Measurements from ENCODE around the gene PHF21B.

PHF21B gene

GRCh38 chr22:44845191-44845590 is 164.6 kb downstream of the PHF21B start:
- Mint-ChIP-seq H3K27ac (no peak overlapping the region), H3K4me3 (no peak overlapping the region), H3K27me3 (peaks cover 2% of the 10 kb centered on the region), H3K4me1 (ENCODE audit: low read depth) (no peaks in the 10 kb centered on the region), H3K36me3 (ENCODE audit: low read depth) (no peaks in the 10 kb centered on the region), H3K9me3 (peaks cover 10% of the 10 kb centered on the region)
- intact Hi-C loops (cut with micrococcal nuclease): no loop called here

- peaks cover 10% of the 10 kb centered on the region for H3K9me3 Mint-ChIP-seq
Measured at GRCh38 chr22:44842417-44842816, 167.4 kb downstream of the PHF21B start.

GRCh38 chr22:44840611-44841322 is 169.0 kb downstream of the PHF21B start:
- H3K36me3 Mint-ChIP-seq (ENCODE audit: low read depth): no peaks in the 10 kb centered on the region
- no peak overlapping the region for H3K27ac Mint-ChIP-seq
- H3K9me3 Mint-ChIP-seq: peaks cover 10% of the 10 kb centered on the region
- H3K27me3 Mint-ChIP-seq: peaks cover 2% of the 10 kb centered on the region
- H3K4me3 Mint-ChIP-seq: no peak overlapping the region
- intact Hi-C loops (cut with micrococcal nuclease): no loop called here
- H3K4me1 Mint-ChIP-seq (ENCODE audit: low read depth): no peaks in the 10 kb centered on the region

More at GRCh38 chr22:44842417-44842816, 167.4 kb downstream of the PHF21B start:
- Mint-ChIP-seq H3K4me3 (no peak overlapping the region), H3K4me1 (ENCODE audit: low read depth) (no peaks in the 10 kb centered on the region), H3K27me3 (peaks cover 2% of the 10 kb centered on the region), H3K27ac (no peak overlapping the region), H3K36me3 (ENCODE audit: low read depth) (no peaks in the 10 kb centered on the region)
- intact Hi-C loops (cut with micrococcal nuclease): no loop called here

GRCh38 chr22:44839721-44840120 is 170.1 kb downstream of the PHF21B start:
- H3K27ac Mint-ChIP-seq: no peak overlapping the region
- peaks cover 9% of the 10 kb centered on the region for H3K9me3 Mint-ChIP-seq
- no peak overlapping the region for H3K4me3 Mint-ChIP-seq
- peaks cover 2% of the 10 kb centered on the region for H3K27me3 Mint-ChIP-seq
- no peaks in the 10 kb centered on the region for H3K36me3 Mint-ChIP-seq (ENCODE audit: low read depth)
- intact Hi-C loops (cut with micrococcal nuclease): no loop called here
- no peaks in the 10 kb centered on the region for H3K4me1 Mint-ChIP-seq (ENCODE audit: low read depth)

GRCh38 chr22:44839061-44839460 is 170.7 kb downstream of the PHF21B start:
- H3K4me3 Mint-ChIP-seq: no peak overlapping the region
- no peaks in the 10 kb centered on the region for H3K4me1 Mint-ChIP-seq (ENCODE audit: low read depth)
- peaks cover 12% of the 10 kb centered on the region for H3K9me3 Mint-ChIP-seq
- no peak overlapping the region for H3K27ac Mint-ChIP-seq
- no peaks in the 10 kb centered on the region for H3K36me3 Mint-ChIP-seq (ENCODE audit: low read depth)
- H3K27me3 Mint-ChIP-seq: peaks cover 2% of the 10 kb centered on the region
- intact Hi-C loops (cut with micrococcal nuclease): no loop called here

GRCh38 chr22:44838316-44839016 is 171.3 kb downstream of the PHF21B start:
- Mint-ChIP-seq H3K27ac (no peak overlapping the region), H3K4me3 (no peak overlapping the region), H3K4me1 (ENCODE audit: low read depth) (no peaks in the 10 kb centered on the region), H3K27me3 (peaks cover 6% of the 10 kb centered on the region), H3K9me3 (peaks cover 18% of the 10 kb centered on the region), H3K36me3 (ENCODE audit: low read depth) (no peaks in the 10 kb centered on the region)
- intact Hi-C loops (cut with micrococcal nuclease): no loop called here

- H3K9me3 Mint-ChIP-seq: peaks cover 18% of the 10 kb centered on the region
- peaks cover 6% of the 10 kb centered on the region for H3K27me3 Mint-ChIP-seq
- H3K4me3 Mint-ChIP-seq: no peak overlapping the region
- no peaks in the 10 kb centered on the region for H3K4me1 Mint-ChIP-seq (ENCODE audit: low read depth)
- no peak overlapping the region for H3K27ac Mint-ChIP-seq
- intact Hi-C loops (cut with micrococcal nuclease): no loop called here
- H3K36me3 Mint-ChIP-seq (ENCODE audit: low read depth): no peaks in the 10 kb centered on the region
Measured at GRCh38 chr22:44837481-44837880, 172.3 kb downstream of the PHF21B start.

- H3K36me3 Mint-ChIP-seq (ENCODE audit: low read depth): no peaks in the 10 kb centered on the region
- intact Hi-C loops (cut with micrococcal nuclease): no loop called here
- peaks cover 18% of the 10 kb centered on the region for H3K9me3 Mint-ChIP-seq
- H3K4me1 Mint-ChIP-seq (ENCODE audit: low read depth): no peaks in the 10 kb centered on the region
- no peak overlapping the region for H3K27ac Mint-ChIP-seq
- peaks cover 4% of the 10 kb centered on the region for H3K27me3 Mint-ChIP-seq
- H3K4me3 Mint-ChIP-seq: no peak overlapping the region
Measured at GRCh38 chr22:44834065-44834464, 175.7 kb downstream of the PHF21B start.

- H3K27me3 Mint-ChIP-seq: peaks cover 7% of the 10 kb centered on the region
- H3K27ac Mint-ChIP-seq: no peak overlapping the region
- H3K9me3 Mint-ChIP-seq: peaks cover 18% of the 10 kb centered on the region
- no peak overlapping the region for H3K4me3 Mint-ChIP-seq
- intact Hi-C loops (cut with micrococcal nuclease): no loop called here
- H3K36me3 Mint-ChIP-seq (ENCODE audit: low read depth): no peaks in the 10 kb centered on the region
- H3K4me1 Mint-ChIP-seq (ENCODE audit: low read depth): no peaks in the 10 kb centered on the region
Measured at GRCh38 chr22:44831885-44832284, 177.9 kb downstream of the PHF21B start.
